ENCODE data around the gene CORO2B. TPM values are rescaled to one million over a fixed set of nuclear protein-coding genes. Genes with fewer than 3 reads are reported as not detected.
A peak's percentile ranks its signal among the peaks of the same experiment; 100 is the strongest.

CORO2B gene
- total RNA-seq, 4 donors from 2014 or later = 0.19 to 2.3 (median 0.22) TPM; not detected in 1

DNA sequence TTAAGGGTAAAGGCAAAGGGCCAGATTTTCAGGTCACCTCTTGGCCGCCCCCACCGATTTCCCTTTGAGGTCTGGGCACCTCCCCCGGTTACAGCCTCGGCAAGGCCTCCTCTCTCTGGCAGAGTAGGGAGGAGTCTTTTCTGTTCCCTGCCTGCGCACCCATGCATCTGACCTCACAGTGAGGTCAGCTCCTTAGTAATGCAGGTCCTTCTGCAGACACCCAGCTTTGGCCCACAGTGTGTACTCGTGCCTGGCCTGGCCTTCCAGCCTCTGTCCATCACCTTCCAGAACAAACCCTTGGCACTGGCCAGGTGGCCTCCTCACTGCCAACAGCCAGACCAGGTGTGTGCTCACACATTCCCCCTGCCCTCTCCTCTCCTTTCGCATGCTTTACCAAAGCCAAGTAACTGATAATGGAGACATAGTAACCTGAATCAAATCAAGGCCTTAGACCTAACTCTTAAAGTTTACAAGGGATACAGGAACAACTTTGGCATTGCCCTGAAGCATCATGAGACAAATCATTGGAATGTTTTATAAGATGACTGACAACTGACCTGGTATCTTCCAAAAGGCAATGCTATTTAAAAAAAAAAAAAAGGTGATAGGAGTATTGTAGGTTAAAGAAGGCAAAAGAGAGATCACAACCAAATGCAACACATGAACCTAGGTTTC, 61.3 kb downstream of the CORO2B start:
- Histone ChIP-seq H3K4me1 (peaks cover 22 to 93% (median 29%) of the 10 kb centered on the region in 3 donors), H3K9me3 (no peaks in the 10 kb centered on the region), H3K27me3 (no peaks in the 10 kb centered on the region), H3K27ac (peak overlapping the region; percentile 71 to 82 (median 78)), H3K36me3 (no peaks in the 10 kb centered on the region), H3K4me3 (no peak overlapping the region)
- no peak for TF ChIP-seq CTCF (IDR thresholded peaks at IDR 0.05)
- no peak for TF ChIP-seq POLR2A (IDR thresholded peaks at IDR 0.05)
- no peak for DNase-seq
- intact Hi-C loops (cut with DNase I) = no loop called here
- WGBS, 2 donors = 58 to 73% methylated on average over 4 to 6 of the region's 7 CpGs

GRCh38 chr15:68640791-68641331, 62.1 kb downstream of the CORO2B start:
- Histone ChIP-seq H3K4me1 (peaks cover 22 to 85% (median 26%) of the 10 kb centered on the region in 3 donors), H3K9me3 (no peaks in the 10 kb centered on the region), H3K4me3 (peak overlapping the region in 1 of 4 donors; percentile 28), H3K27me3 (no peaks in the 10 kb centered on the region), H3K27ac (peak overlapping the region; percentile 71 to 82 (median 78)), H3K36me3 (no peaks in the 10 kb centered on the region)
- TF ChIP-seq CTCF (IDR thresholded peaks at IDR 0.05) (no peak), POLR2A (IDR thresholded peaks at IDR 0.05) (no peak)
- 29 to 51% methylated on average over 4 to 5 of the region's 8 CpGs for WGBS, 2 donors
- intact Hi-C loops (cut with DNase I) = no loop called here
- DNase-seq = no peak

DNA sequence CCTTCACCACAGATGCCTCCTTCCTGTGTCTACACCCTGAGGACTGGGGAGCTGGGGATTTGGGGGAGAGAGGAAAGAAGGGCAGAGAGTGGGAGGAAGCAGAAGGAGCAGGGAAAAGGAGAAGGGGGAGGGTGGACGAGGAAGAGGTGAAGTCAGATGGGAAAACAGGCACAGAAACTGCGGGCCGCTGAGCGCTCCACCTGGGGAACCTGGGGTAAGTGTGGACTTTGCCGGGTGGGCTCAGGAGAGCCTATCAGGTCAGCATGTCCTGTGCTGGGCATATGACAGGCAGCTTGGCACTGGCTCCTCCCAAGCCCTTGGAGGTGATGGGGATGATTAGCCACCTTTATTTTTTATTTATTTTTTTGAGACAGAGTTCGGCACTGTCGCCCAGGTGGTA, 62.6 kb downstream of the CORO2B start:
- H3K4me3 ChIP-seq = peak overlapping the region in 1 of 4 donors; percentile 28

DNA sequence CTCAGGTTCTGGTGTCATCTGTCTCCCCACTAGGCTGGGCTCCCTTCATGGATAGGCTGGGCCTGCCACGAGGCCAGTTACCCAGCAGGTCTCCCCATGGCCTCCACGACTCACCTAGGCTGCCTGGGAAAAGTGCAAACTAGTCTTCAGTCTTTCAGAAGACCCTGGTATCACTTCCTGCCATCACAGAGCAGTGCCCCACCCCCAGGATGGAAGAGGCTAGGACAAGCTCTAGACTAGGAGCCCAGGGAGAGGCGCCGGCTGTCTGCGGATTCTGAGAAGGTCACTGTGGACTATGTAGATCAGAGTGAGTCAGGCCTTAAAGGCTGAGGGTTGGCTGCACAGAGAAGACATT, 63.7 kb downstream of the CORO2B start:
- Histone ChIP-seq H3K4me1 (peaks cover 22 to 69% (median 26%) of the 10 kb centered on the region in 3 donors), H3K27ac (peak overlapping the region in 1 of 4 donors; percentile 3), H3K27me3 (no peaks in the 10 kb centered on the region), H3K9me3 (no peaks in the 10 kb centered on the region), H3K36me3 (no peaks in the 10 kb centered on the region), H3K4me3 (no peak overlapping the region)
- TF ChIP-seq POLR2A (IDR thresholded peaks at IDR 0.05) (no peak), CTCF (IDR thresholded peaks at IDR 0.05) (no peak)
- intact Hi-C loops (cut with DNase I) = no loop called here
- 60 to 75% methylated on average over 2 to 3 of the region's 5 CpGs for WGBS, 2 donors
- DNase-seq = no peak

More for the DNA sequence above, 62.6 kb downstream of the CORO2B start:
- no peaks in the 10 kb centered on the region for H3K9me3 ChIP-seq
- no peak for DNase-seq
- no peaks in the 10 kb centered on the region for H3K36me3 ChIP-seq
- peaks cover 22 to 80% (median 26%) of the 10 kb centered on the region in 3 donors for H3K4me1 ChIP-seq
- intact Hi-C loops (cut with DNase I) = no loop called here
- peak overlapping the region; percentile 71 to 82 (median 78) for H3K27ac ChIP-seq
- H3K27me3 ChIP-seq = no peaks in the 10 kb centered on the region
- TF ChIP-seq POLR2A (IDR thresholded peaks at IDR 0.05) (no peak), CTCF (IDR thresholded peaks at IDR 0.05) (no peak)
- WGBS, 2 donors = 50 to 59% methylated on average over 7 of the region's 7 CpGs

DNA sequence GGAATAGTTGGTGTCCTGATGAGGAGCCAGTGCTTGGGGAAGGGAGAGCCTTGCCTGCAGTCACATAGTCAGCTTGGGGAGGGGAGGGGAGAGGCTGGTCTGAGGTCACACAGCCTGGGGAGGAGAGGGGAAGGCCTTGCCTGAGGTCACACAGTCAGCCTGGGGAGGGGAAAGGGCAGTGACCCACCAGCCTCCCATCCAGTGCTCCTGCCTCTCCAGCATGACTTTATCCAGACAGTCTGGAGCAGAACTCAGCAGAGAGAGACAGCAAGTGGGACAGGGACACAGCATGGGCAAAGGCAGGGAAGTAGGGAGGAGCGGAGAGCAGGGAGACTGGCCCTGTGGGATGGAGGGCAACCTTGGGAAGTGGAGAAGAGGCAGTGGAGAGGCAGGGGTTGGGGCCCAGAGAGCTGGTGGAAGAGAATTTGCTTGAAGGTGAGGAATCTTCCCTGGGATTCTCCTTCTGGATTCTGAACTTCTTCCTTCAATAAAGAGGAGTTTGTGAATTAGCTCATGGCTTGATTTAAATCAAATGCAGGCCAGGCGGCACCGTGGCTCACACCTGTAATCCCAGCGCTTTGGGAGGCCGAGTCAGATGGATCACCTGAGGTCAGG, 64.5 kb downstream of the CORO2B start:
- Histone ChIP-seq H3K36me3 (no peaks in the 10 kb centered on the region), H3K27me3 (no peaks in the 10 kb centered on the region), H3K27ac (no peak overlapping the region), H3K4me3 (no peak overlapping the region), H3K4me1 (peaks cover 22 to 61% (median 26%) of the 10 kb centered on the region in 3 donors), H3K9me3 (no peaks in the 10 kb centered on the region)
- 82 to 86% methylated on average over 5 of the region's 5 CpGs for WGBS, 2 donors
- TF ChIP-seq CTCF (IDR thresholded peaks at IDR 0.05) = no peak
- TF ChIP-seq POLR2A (IDR thresholded peaks at IDR 0.05) = no peak
- intact Hi-C loops (cut with DNase I) = no loop called here
- DNase-seq = no peak
